GM21786 (cell line): ENCODE results near the gene CTDNEP1.

Experiments
- ATAC-seq: cut with Tn5 transposase; IDR thresholded peaks from one replicate; pipeline ENCODE4 v1.9.1; 2021; ENCODE audit not compliant: unreplicated experiment

CTDNEP1 gene

GRCh38 chr17:7232114-7232513, 19.4 kb downstream of the CTDNEP1 start:
- ATAC-seq = no peak

DNA sequence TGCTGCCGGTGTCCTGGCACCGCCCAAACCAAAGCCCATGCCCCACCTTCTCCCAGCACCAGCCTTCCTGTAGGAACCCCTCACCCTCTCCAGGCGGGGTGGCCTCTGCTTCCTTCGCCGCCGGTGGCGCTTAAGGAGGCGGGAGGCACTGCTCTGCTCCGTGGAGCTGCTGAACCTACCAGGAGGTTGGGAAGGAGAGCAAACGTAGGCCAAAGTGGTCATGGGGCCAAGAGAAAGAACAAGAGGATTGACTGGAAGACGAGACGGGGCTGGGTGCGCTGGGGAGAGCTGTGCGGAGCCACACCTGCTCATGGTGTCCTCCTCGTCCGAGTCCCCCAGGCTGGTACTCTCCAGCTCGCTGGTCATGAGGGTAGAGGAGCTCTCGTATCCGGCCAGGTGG, 22.0 kb downstream of the CTDNEP1 start:
- ATAC-seq = no peak

DNA sequence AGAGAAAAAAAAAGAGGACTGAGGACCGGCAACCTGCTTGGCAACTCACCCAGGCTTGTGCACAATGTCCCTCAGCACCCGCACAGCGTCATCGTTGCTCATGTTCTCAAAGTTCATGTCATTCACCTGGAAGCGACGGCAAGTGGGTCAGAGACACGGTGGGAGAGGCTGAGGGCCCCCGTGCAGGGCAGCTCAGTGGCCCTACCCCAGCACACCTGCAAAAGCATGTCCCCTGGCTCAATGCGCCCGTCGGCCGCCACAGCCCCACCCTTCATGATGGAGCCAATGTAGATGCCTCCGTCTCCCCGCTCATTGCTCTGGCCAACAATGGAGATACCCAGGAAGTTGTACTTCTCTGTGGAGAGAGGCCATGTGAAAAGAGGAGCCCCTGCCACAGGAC, 22.6 kb downstream of the CTDNEP1 start:
- ATAC-seq = no peak

DNA sequence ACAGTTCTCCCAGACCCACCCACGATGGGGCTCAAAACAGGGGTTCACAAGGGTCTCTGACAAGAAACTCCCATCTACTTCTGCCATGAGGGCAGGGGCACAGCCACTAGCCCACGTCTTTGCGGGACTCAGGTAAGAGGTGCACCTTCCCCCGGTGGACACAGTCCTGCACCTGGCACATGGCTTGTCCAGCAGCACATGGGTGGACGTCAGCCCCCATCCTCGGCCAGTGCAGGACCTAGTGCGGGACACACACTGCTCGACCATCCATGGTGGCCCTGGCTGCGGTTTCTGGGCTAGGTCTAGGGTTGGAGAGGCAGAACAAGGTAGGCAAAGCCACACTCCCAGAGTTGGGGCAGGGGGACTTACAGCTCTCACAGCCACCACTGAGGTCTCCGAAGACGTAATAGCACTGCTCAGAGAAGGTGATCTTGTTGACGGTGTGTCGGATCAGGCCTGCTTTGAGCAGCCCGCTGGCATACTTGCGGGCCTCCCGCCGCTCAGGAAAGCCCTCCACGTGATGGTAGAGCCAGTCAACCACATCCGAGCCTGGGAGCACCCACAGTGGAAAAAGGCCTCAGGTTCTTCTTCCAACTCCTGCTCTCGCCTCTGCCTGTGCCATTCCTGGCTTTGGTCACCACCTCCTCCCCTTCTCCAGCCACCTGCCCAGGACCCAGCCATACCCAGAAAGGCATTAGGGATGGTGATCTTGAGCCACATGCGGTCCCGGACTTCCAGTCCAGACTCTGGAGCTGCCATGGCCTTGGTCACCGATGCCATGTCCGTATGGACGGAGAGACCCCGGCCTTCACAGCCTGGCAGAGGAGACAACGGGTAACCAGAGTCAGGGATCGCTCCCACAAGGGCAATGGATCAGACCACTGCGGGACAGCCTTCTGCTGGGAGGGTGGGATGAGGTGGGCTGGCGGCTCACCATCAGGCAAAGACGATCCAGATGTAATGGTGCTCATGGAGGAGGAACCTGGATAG, 24.5 kb downstream of the CTDNEP1 start:
- ATAC-seq = no peak

GRCh38 chr17:7225711-7226331, 25.7 kb downstream of the CTDNEP1 start:
- no peak for ATAC-seq

GRCh38 chr17:7224661-7225111, 26.8 kb downstream of the CTDNEP1 start:
- no peak for ATAC-seq

- ATAC-seq = no peak
These were observed 27.4 kb downstream of the CTDNEP1 start for GRCh38 chr17:7224110-7224509.

DNA sequence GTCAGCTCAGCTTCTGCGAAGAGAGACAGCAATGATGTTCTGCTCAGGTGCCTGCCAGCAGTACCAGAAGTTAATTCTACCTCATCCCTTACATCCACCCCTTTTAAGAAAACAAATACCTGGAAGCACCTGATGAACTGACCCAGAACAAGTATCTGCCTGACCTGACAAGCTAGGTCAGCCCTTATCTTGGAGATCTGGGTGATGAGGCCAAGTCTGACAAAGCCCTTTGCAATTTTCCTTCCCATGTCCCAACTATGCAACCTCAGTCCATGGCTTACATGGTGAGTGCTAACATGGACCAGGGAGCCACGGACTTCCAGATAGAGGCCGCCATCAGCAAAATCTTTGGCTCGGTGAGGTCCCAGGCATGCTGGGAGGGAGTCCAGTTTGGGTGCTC, 28.2 kb downstream of the CTDNEP1 start:
- ATAC-seq = no peak

- no peak for ATAC-seq
These were observed 28.6 kb downstream of the CTDNEP1 start for GRCh38 chr17:7222972-7223292.

- no peak for ATAC-seq
These were observed 29.2 kb downstream of the CTDNEP1 start for GRCh38 chr17:7222093-7222971.

DNA sequence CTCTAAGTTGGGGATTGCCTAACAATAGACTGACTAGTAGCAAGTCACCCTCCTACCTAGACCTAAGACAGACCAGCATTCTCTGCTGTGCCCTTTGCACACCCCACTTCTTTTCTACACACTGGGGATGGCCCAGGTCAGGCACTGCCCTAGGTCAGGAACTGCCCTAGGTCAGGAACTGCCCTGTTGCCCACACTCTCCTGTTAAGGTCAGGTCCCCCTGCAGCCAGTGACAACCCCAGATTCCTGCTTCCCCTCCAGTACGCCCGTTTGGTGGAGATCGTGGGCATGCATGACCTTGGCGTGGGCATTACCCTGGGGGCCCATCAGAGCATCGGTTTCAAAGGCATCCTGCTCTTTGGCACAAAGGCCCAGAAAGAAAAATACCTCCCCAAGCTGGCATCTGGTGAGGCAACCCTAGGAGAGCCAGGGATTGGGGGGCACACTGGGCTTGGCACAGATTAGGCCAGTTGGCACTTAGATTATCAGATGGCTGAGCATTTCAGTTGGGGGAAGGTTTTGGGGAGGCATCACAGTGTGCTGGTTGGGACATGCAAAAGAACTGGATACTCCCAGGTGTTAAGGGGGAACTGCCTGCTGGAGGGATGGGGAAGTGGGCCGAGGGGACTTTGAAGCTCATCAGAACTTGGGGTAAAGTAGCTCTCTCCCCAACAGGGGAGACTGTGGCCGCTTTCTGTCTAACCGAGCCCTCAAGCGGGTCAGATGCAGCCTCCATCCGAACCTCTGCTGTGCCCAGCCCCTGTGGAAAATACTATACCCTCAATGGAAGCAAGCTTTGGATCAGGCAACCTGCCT, 30.0 kb downstream of the CTDNEP1 start:
- no peak for ATAC-seq

DNA sequence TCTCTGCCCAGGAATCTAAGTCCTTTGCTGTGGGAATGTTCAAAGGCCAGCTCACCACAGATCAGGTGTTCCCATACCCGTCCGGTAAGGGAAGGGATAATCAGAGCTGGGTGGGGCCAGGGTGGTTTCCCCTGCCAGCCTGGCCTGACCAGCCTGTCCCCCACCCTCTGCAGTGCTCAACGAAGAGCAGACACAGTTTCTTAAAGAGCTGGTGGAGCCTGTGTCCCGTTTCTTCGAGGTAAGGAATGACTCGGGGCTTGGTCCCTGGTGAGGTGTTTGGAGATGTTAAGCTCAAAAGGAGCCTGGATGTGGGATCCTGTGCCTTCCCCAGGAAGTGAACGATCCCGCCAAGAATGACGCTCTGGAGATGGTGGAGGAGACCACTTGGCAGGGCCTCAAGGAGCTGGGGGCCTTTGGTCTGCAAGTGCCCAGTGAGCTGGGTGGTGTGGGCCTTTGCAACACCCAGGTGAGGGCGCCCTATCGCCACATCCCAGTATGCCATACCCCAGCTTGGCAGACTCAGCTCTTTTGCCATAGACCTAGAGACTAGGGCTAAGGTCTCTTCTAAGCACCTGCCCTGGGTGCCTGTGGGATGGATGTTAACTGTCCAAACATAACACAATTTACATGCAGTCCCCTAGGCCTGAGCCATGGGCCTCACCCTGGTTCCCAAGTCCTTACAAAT, 30.8 kb downstream of the CTDNEP1 start:
- no peak for ATAC-seq

GRCh38 chr17:7219812-7220592, 31.5 kb downstream of the CTDNEP1 start, which contains the start of the genes ACADVL and DLG4:
Gene ACADVL (plus strand): TSS chr17:7219938. CDS start chr17:7219985, 47 bp downstream.
Gene DLG4 (minus strand): TSS chr17:7219836.
- peak; percentile 41 for ATAC-seq

GRCh38 chr17:7219229-7219811, 32.2 kb downstream of the CTDNEP1 start:
- no peak for ATAC-seq

DNA sequence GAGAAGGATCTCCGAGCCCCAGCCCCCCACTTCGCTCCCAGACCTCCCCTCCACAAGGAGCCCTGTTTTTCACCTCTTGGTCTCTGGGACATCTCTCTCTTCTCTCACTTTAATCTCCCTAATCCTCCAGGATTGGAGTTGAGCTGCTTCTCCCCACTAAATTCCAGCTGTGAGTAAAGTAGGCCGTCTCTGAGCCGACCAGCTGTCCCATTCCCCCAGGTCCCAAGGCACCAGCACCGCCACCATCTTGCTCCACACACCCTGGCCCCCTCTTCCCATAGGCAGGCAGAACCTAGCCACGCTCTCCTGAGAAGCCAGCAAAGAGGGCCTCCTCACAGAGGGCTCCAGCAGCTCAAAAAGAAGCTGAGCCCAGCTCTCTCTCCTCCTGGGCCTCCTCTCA, 32.8 kb downstream of the CTDNEP1 start:
- ATAC-seq = no peak

DNA sequence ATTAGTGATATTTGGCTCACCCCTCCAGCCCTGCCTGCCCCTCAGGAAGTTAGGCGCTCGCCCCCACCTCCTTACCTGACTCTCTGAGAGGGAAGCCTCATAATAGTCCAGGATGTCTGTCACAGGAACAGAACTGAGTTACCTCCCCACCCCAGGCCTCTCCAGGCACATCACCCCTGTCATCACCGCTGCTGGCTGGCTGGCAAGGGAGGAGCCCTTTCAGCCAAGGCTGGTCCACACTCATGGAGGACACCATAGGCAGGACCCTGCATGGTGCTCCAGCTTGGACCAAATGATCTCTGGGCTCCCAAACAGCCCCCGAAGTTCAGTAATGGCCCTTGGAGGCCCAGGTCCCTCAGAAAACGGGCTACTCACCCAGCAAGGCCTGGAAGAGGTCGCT, 33.4 kb downstream of the CTDNEP1 start:
- ATAC-seq = no peak

- no peak for ATAC-seq
These were observed 34.2 kb downstream of the CTDNEP1 start for GRCh38 chr17:7217113-7217987.
